GM12865 (cell line): ENCODE data around the gene ACER1.

ENCODE experiments used
- DNase-seq: peaks from one replicate; pipeline ENCODE4 v3.0.0; 2010; ENCODE audit warnings: low read depth
- H3K4me3 ChIP-seq: 2 replicates; pipeline ENCODE4 v1.5.1; 2011; ENCODE audit warnings: mild to moderate bottlenecking, low read depth, low read length, control low read depth
- CTCF ChIP-seq: IDR thresholded peaks from 2 replicates; pipeline ENCODE4 v1.5.1; 2011; ENCODE audit warnings: low read length, control low read depth, low read depth, inconsistent platforms; ENCODE audit not compliant: insufficient read depth; ENCODE audit errors: missing control alignments

The ACER1 gene

GRCh38 chr19:6340493-6341201 is 7.2 kb upstream of the ACER1 start:
- DNase-seq = peak; percentile 13
- no peak overlapping the region for H3K4me3 ChIP-seq
- TF ChIP-seq CTCF = no peak

- no peak for DNase-seq
- no peak for TF ChIP-seq CTCF
- no peak overlapping the region for H3K4me3 ChIP-seq
Measured at GRCh38 chr19:6334490-6335285, 1.3 kb upstream of the ACER1 start.

GRCh38 chr19:6326815-6327214 is 6.6 kb downstream of the ACER1 start:
- H3K4me3 ChIP-seq = no peak overlapping the region
- DNase-seq = no peak
- no peak for TF ChIP-seq CTCF

GRCh38 chr19:6325614-6326013 is 7.8 kb downstream of the ACER1 start:
- H3K4me3 ChIP-seq = no peak overlapping the region
- no peak for DNase-seq
- no peak for TF ChIP-seq CTCF

- no peak for TF ChIP-seq CTCF
Measured at GRCh38 chr19:6324757-6325156, 8.7 kb downstream of the ACER1 start.

GRCh38 chr19:6322284-6322683 is 11.1 kb downstream of the ACER1 start:
- no peak for TF ChIP-seq CTCF
- no peak for DNase-seq
- H3K4me3 ChIP-seq = no peak overlapping the region

More at GRCh38 chr19:6324757-6325156, 8.7 kb downstream of the ACER1 start:
- H3K4me3 ChIP-seq = no peak overlapping the region
- DNase-seq = no peak

GRCh38 chr19:6319376-6319775 is 14.0 kb downstream of the ACER1 start:
- no peak for TF ChIP-seq CTCF
- H3K4me3 ChIP-seq = no peak overlapping the region
- DNase-seq = no peak
